HEK293 (cell line): ENCODE measurements around the gene CD244.

ENCODE experiments used
- GLI4 ChIP-seq: fragments of 450-650 bp; formaldehyde crosslinking; IDR thresholded peaks from 2 replicates; pipeline ENCODE4 v1.5.1; 2016; ENCODE audit warnings: missing biosample characterization, missing genetic modification characterization
- RBAK ChIP-seq: fragments of 450-650 bp; formaldehyde crosslinking; IDR thresholded peaks from 2 replicates; pipeline ENCODE4 v1.5.1; 2016; ENCODE audit warnings: missing biosample characterization, missing genetic modification characterization
- SETDB1 ChIP-seq: IDR thresholded peaks from one replicate; pipeline ENCODE4 v1.6.1; 2017; ENCODE audit warnings: mild to moderate bottlenecking, low read length, moderate library complexity, mixed read lengths; ENCODE audit not compliant: insufficient read length
- ZNF138 ChIP-seq: fragments of 450-650 bp; formaldehyde crosslinking; IDR thresholded peaks from 2 replicates; pipeline ENCODE4 v1.5.1; 2016; ENCODE audit warnings: missing biosample characterization, missing genetic modification characterization, borderline replicate concordance
- ZNF350 ChIP-seq: fragments of 450-650 bp; formaldehyde crosslinking; IDR thresholded peaks from 2 replicates; pipeline ENCODE4 v1.5.0; 2017; ENCODE audit warnings: missing biosample characterization, mild to moderate bottlenecking, missing genetic modification characterization
- ZNF37A ChIP-seq: fragments of 450-650 bp; IDR thresholded peaks from 2 replicates; pipeline ENCODE4 v1.5.1; 2018; ENCODE audit warnings: missing biosample characterization, missing genetic modification characterization
- TF ChIP-seq, protein P1 (sequence below): fragments of 450-650 bp; formaldehyde crosslinking; IDR thresholded peaks from 2 replicates; pipeline ENCODE4 v1.5.1; 2016; ENCODE audit warnings: missing biosample characterization, missing genetic modification characterization
- TF ChIP-seq, protein P2 (sequence below): fragments of 450-650 bp; formaldehyde crosslinking; conservative IDR thresholded peaks from 2 replicates; pipeline ENCODE4 v1.5.1; 2016; ENCODE audit warnings: low read depth, missing biosample characterization, missing genetic modification characterization

- TF ChIP-seq, protein P1, sequence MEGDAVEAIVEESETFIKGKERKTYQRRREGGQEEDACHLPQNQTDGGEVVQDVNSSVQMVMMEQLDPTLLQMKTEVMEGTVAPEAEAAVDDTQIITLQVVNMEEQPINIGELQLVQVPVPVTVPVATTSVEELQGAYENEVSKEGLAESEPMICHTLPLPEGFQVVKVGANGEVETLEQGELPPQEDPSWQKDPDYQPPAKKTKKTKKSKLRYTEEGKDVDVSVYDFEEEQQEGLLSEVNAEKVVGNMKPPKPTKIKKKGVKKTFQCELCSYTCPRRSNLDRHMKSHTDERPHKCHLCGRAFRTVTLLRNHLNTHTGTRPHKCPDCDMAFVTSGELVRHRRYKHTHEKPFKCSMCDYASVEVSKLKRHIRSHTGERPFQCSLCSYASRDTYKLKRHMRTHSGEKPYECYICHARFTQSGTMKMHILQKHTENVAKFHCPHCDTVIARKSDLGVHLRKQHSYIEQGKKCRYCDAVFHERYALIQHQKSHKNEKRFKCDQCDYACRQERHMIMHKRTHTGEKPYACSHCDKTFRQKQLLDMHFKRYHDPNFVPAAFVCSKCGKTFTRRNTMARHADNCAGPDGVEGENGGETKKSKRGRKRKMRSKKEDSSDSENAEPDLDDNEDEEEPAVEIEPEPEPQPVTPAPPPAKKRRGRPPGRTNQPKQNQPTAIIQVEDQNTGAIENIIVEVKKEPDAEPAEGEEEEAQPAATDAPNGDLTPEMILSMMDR = no peak
- TF ChIP-seq ZNF37A (tag by site-specific recombination) (no peak), GLI4 (no peak), ZNF350 (tag by site-specific recombination) (no peak), ZNF138 (tag by site-specific recombination) (no peak), RBAK (tag by site-specific recombination) (no peak), SETDB1 (no peak)
- TF ChIP-seq, protein P2, sequence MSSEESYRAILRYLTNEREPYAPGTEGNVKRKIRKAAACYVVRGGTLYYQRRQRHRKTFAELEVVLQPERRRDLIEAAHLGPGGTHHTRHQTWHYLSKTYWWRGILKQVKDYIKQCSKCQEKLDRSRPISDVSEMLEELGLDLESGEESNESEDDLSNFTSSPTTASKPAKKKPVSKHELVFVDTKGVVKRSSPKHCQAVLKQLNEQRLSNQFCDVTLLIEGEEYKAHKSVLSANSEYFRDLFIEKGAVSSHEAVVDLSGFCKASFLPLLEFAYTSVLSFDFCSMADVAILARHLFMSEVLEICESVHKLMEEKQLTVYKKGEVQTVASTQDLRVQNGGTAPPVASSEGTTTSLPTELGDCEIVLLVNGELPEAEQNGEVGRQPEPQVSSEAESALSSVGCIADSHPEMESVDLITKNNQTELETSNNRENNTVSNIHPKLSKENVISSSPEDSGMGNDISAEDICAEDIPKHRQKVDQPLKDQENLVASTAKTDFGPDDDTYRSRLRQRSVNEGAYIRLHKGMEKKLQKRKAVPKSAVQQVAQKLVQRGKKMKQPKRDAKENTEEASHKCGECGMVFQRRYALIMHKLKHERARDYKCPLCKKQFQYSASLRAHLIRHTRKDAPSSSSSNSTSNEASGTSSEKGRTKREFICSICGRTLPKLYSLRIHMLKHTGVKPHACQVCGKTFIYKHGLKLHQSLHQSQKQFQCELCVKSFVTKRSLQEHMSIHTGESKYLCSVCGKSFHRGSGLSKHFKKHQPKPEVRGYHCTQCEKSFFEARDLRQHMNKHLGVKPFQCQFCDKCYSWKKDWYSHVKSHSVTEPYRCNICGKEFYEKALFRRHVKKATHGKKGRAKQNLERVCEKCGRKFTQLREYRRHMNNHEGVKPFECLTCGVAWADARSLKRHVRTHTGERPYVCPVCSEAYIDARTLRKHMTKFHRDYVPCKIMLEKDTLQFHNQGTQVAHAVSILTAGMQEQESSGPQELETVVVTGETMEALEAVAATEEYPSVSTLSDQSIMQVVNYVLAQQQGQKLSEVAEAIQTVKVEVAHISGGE (tag by site-specific recombination) = no peak
Observed at GRCh38 chr1:160880216-160880615, 17.5 kb upstream of the CD244 start.
